Dedifferentiated amniotic fluid mesenchymal stem cell (primary cell): ENCODE results near the gene STOM.
"Not testable (repeated sequence)": the region's sequence is repeated elsewhere in the genome, so short reads cannot be mapped to it uniquely, and the experiment has no call there.

ENCODE experiments used
- DNase-seq: peaks from one replicate; pipeline ENCODE4 v3.0.0-alpha.2; 2016; ENCODE audit errors: extremely low spot score

STOM gene

DNA sequence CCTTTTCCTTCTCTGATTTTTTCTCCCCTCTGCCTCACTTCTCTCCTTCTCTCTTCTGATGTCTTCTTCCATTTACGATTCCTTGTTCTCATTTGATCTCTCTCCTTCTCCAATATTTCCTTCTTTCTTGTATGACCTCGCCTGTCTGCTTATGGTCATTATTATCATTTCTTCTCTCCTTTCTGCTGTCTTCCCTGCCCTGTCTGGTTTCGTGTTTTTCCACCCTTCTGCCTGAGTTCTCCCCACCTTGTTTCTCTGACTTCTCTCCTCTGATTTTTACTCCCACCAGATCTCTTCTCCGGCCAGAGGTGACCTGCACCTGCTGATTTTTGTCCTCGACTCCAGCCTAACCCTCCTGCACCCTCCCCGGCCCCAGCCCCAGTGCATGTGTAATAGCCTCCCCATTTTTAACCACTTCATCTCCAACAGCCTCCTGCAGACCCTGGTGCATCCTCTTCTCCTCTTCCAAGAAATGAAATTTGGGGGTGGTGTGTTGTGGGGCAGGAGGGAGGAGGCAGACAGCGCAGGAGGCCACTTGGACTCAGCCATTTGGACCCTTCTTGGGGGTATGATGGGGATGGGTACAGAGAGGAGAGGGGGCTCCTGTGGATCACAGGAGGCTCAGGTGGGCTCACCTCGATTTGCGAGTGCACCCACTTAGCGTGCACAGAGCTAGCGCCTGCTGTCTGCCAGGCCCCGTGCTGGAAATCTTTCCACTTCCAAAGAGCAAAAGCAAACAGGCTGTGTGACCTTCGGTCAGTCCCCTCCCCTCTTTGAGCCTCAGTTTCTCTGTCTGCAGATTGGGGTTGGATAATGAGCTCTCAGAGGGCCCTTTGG lies 69.5 kb downstream of the STOM start:
- no peak for DNase-seq

DNA sequence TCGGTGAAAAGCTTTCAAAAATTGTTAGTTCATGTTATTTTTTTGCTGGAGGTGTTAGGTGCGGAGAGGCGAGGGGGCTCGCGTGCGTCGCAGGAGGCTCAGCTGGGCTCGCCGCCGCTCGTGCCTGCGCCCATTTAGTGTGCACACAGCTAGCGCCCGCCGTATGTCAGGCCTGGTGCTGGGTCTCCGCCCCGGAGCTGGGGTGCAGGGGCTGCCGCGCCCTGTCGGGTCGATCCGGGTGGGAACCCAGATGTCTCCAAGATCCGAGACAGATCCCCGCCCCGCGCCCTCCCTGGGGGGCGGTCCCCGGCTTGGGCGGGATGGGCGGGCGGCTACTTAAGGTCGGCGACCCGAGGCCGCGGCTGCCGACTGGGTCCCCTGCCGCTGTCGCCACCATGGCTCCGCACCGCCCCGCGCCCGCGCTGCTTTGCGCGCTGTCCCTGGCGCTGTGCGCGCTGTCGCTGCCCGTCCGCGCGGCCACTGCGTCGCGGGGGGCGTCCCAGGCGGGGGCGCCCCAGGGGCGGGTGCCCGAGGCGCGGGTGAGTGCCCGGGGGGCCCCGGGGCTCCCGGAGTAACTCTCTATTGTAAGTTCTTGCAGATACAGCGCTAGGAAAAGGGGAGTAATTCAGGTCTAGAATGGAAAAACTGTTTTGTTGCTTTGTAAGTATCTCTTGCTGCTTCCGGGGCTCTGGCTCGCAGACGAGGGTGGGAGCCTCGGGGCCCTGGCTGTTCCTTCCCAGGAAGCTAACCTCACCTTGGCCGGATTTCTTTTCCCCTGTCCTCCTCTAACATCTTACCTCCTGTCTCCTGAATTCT lies 70.4 kb downstream of the STOM start:
- DNase-seq: no peak

GRCh38 chr9:121298689-121299466 lies 71.2 kb downstream of the STOM start:
- no peak for DNase-seq

GRCh38 chr9:121298016-121298538 lies 72.0 kb downstream of the STOM start:
- DNase-seq: no peak

DNA sequence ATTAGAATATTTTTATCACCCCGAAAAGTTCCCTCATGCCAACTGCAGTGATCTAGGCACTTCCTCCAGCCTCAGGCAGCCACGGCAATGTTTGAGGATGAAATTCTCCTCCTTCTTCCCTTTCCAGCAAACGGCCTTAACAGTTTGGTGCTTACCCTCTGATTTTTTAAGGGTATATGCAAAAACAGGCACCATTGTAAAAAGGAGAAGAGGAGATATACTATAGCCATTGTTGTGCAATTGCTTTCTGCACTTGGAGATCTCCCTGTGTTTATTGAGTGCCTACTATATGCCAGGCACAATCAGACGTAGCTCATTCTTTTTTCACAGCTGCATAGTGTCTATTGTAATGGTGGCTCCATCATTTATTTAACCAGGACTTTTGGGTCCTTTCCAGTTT lies 72.7 kb downstream of the STOM start:
- no peak for DNase-seq

DNA sequence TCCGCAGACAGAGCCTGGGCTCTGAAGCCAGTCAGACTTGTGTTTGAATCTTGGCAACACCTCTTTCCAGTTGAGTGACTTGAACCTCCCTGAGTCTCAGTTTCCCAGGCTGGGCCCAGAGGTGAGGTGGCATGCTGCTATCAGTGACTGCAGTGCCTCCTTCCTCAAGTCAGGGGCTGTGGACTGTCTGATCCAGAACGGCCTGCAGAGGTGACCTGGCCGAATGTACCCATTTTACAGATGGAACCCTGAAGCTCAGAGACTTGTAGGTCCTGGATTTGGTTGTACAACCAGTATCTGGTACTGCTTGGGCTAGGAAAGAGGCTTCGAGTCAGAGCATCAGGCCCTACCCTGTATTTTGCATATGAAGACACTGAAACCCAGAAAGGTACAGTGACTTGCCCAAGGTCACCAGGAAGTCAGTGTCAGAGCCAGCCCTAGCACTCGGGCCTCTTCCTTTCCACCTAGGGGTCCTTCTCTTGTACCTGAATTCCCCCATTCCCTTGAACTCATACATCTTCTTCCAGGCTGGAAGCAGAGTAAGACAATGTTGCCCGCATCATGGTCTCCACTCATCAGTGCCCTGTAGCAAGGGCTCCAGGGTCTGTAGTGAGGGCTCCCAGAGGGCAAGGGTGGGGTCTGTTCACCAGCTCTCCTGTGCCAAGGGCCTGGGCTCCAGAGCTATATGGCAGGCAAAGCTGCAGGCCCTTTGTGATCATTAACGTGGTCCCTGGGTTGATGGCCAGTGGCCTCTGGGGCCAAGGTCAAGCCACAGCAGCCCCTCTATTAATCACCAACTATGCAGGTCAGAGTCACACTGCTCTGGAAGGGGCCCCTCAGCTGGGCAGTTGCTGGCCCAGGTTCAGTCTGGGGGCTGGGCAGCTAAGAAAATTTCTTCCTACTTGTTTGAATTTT lies 73.6 kb downstream of the STOM start:
- DNase-seq: no peak

GRCh38 chr9:121295662-121296191 lies 74.3 kb downstream of the STOM start:
- DNase-seq: no peak

GRCh38 chr9:121294866-121295661 lies 75.0 kb downstream of the STOM start:
- DNase-seq: no peak

DNA sequence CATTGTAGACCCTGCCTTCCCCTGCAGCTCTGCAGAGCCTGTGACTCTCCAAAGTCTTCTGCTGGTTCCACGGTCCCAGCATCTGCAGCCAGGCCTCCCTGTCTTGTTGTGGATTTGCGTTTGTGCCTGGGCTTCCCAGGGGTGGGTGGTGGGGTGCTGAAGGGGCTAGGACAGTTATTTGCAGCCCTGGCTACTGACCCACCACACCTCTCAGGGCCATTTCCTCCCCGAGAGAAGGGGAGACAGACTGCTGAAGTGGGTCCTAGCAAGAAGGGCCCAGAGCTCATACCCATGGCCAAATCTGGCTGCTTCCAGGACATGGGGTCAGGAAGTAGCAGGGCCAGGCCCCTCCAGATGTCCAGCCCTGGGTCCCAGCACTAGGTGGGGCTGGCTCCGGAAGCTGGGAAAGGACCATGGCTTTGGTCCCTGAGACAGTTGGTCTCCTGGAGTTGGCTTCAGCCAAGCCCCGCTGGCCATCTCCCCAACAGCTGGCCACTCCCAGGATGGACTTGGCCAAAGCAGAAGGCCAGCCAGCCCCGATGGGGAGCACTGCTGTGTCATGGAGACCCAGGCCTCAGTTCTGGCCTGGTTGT lies 75.8 kb downstream of the STOM start:
- no peak for DNase-seq

GRCh38 chr9:121292801-121293241 lies 77.2 kb downstream of the STOM start:
- no peak for DNase-seq

GRCh38 chr9:121292051-121292450 lies 78.0 kb downstream of the STOM start:
- DNase-seq: no peak

GRCh38 chr9:121291536-121291935 lies 78.5 kb downstream of the STOM start:
- not testable (repeated sequence) for DNase-seq

GRCh38 chr9:121289772-121290370 lies 80.2 kb downstream of the STOM start:
- DNase-seq: no peak

- peak; percentile 76 for DNase-seq
These were observed 80.9 kb downstream of the STOM start for GRCh38 chr9:121289026-121289771.
